ENCODE data around the gene PLEKHJ1. TPM values are rescaled to one million over a fixed set of nuclear protein-coding genes. Genes with fewer than 3 reads are reported as not detected.

The PLEKHJ1 gene
- total and polyA plus RNA-seq, 2 of the 8 experiments (the other 6 are each of a cell fraction or from before 2014, with no cell fraction given), result 135 to 187 TPM

- TF ChIP-seq RAD21 (IDR thresholded peaks at IDR 0.05 in 1 of 2, conservative IDR thresholded peaks at IDR 0.05 in 1 of 2; ENCODE audit: low read depth in 2 of 2, low read length in 2 of 2) (no peak), USF2 (IDR thresholded peaks at IDR 0.05; ENCODE audit: low read length) (no peak), TAF1 (IDR thresholded peaks at IDR 0.05; ENCODE audit: low read depth, low read length) (no peak)
These were observed 35.3 kb upstream of the PLEKHJ1 start (continued) for GRCh38 chr19:2271234-2272103.
